GM23248 (cell line): ENCODE data around the gene SBNO2. TPM values are rescaled to one million over a fixed set of nuclear protein-coding genes. Genes with fewer than 3 reads are reported as not detected.

ENCODE experiments used
- DNase-seq: peaks from one replicate; pipeline ENCODE4 v3.0.0-alpha.2; 2015
- H2AFZ ChIP-seq: fragments of 200-600 bp; sonication (generic); 2 replicates; pipeline ENCODE4 v1.6.1; 2016; ENCODE audit warnings: antibody characterized with exemption
- H3F3A ChIP-seq: fragments of 200-600 bp; sonication (generic); 2 replicates; pipeline ENCODE4 v1.6.1; 2016; ENCODE audit warnings: mild to moderate bottlenecking, antibody characterized with exemption, mixed run types; ENCODE audit not compliant: insufficient read depth
- H3K27ac ChIP-seq: fragments of 200-600 bp; sonication (generic); 2 replicates; pipeline ENCODE4 v1.5.1; 2016; ENCODE audit warnings: mild to moderate bottlenecking
- H3K27me3 ChIP-seq: fragments of 200-600 bp; sonication (generic); replicated peaks from 2 replicates; pipeline ENCODE4 v1.6.1; 2016; ENCODE audit warnings: mild to moderate bottlenecking; ENCODE audit not compliant: insufficient read depth
- H3K36me3 ChIP-seq: fragments of 200-600 bp; sonication (generic); 2 replicates; pipeline ENCODE4 v1.6.1; 2016; ENCODE audit warnings: low read depth, mild to moderate bottlenecking
- H3K4me1 ChIP-seq: fragments of 200-600 bp; sonication (generic); 2 replicates; pipeline ENCODE4 v1.6.1; 2016; ENCODE audit warnings: mild to moderate bottlenecking; ENCODE audit not compliant: insufficient read depth
- H3K4me2 ChIP-seq: fragments of 200-600 bp; sonication (generic); one replicate; pipeline ENCODE4 v1.6.1; 2016; ENCODE audit warnings: mild to moderate bottlenecking; ENCODE audit not compliant: unreplicated experiment
- H3K4me3 ChIP-seq: fragments of 200-600 bp; sonication (generic); 2 replicates; pipeline ENCODE4 v1.5.1; 2016; ENCODE audit warnings: mild to moderate bottlenecking
- H3K79me2 ChIP-seq: fragments of 200-600 bp; sonication (generic); 2 replicates; pipeline ENCODE4 v1.6.1; 2016; ENCODE audit warnings: mild to moderate bottlenecking; ENCODE audit not compliant: insufficient read depth
- H3K9ac ChIP-seq: fragments of 200-600 bp; sonication (generic); 2 replicates; pipeline ENCODE4 v1.6.1; 2016; ENCODE audit warnings: mild to moderate bottlenecking
- H3K9me2 ChIP-seq: fragments of 200-600 bp; sonication (generic); 2 replicates; pipeline ENCODE4 v1.6.1; 2016; ENCODE audit warnings: mixed run types, mild to moderate bottlenecking, moderate library complexity; ENCODE audit not compliant: insufficient read depth
- H3K9me3 ChIP-seq: fragments of 200-600 bp; sonication (generic); one replicate; pipeline ENCODE4 v1.6.1; 2017; ENCODE audit warnings: low read depth
- H4K20me1 ChIP-seq: fragments of 200-600 bp; sonication (generic); 2 replicates; pipeline ENCODE4 v1.6.0; 2016; ENCODE audit not compliant: insufficient read depth
- EZH2 ChIP-seq: fragments of 200-600 bp; sonication (generic); IDR thresholded peaks from 2 replicates; pipeline ENCODE4 v1.6.1; 2018; ENCODE audit warnings: antibody characterized with exemption, mild to moderate bottlenecking; ENCODE audit not compliant: insufficient read depth, poor library complexity, severe bottlenecking
- EZH2phosphoT487 ChIP-seq: fragments of 200-600 bp; sonication (generic); IDR thresholded peaks from 2 replicates; pipeline ENCODE4 v1.6.1; 2018; ENCODE audit warnings: antibody characterized with exemption, moderate library complexity, mild to moderate bottlenecking, low read depth; ENCODE audit not compliant: insufficient read depth
- WGBS, 2 experiments: methylation state at CpG; one replicate each; pipeline ENCODE4 v1.1.6; 2015 to 2017; ENCODE audit warnings: low lambda C conversion rate in 2 of 2, low coverage in 1 of 2; ENCODE audit errors: missing lambda C conversion rate in 2 of 2; 5-methylcytosine and 5-hydroxymethylcytosine counted together
- in situ Hi-C: fragments of 300-500 bp; cut with MboI; formaldehyde crosslinking; loops from 2 replicates; pipeline ENCODE4 v1.15.0; 2020
- polyA plus RNA-seq: library from polyadenylated mRNA; unstranded; fragments of >200 nt; fragmentation: Nextera tagmentation; extraction: Ambion mirVana; gene quantifications from 2 replicates; pipeline ENCODE4 v1.2.1, GENCODE V29; 2016
- total RNA-seq: library from RNA; depleted of rRNA; stranded (reverse); fragments of >200 nt; shearing (Covaris generic); gene quantifications from 2 replicates; pipeline ENCODE4 v1.2.3, GENCODE V29; 2014

SBNO2 gene
- total and polyA plus RNA-seq, 2 experiments from 2014 or later, result 7.5 to 70.4 TPM

- WGBS, 2 experiments, result 80 to 84% methylated on average over 20 to 21 of the region's 21 CpGs
- H3K4me3 ChIP-seq, result no peak overlapping the region
- H3K9ac ChIP-seq, result no peak overlapping the region
- TF ChIP-seq EZH2 (no peak), EZH2phosphoT487 (no peak)
- peaks cover 3% of the 10 kb centered on the region; the same call in 1 of the 2 replicates for H3K36me3 ChIP-seq
- no peaks in the 10 kb centered on the region for H3K9me2 ChIP-seq
- no peak overlapping the region for H3K27ac ChIP-seq
- no peaks in the 10 kb centered on the region for H3K9me3 ChIP-seq
- H2AFZ ChIP-seq, result no peak overlapping the region
- no peak overlapping the region for H3K4me2 ChIP-seq
- H3F3A ChIP-seq, result no peaks in the 10 kb centered on the region
- no peaks in the 10 kb centered on the region for H3K79me2 ChIP-seq
- no peak for DNase-seq
- H3K4me1 ChIP-seq, result no peaks in the 10 kb centered on the region
- H3K27me3 ChIP-seq, result no peaks in the 10 kb centered on the region
- H4K20me1 ChIP-seq, result no peaks in the 10 kb centered on the region
- in situ Hi-C loops, result no loop called here
Measured at GRCh38 chr19:1086613-1087012, 87.5 kb downstream of the SBNO2 start.

GRCh38 chr19:1085676-1086442 lies 88.2 kb downstream of the SBNO2 start:
- no peaks in the 10 kb centered on the region for H3K9me2 ChIP-seq
- H3K79me2 ChIP-seq, result no peaks in the 10 kb centered on the region
- H2AFZ ChIP-seq, result no peak overlapping the region
- no peak overlapping the region for H3K27ac ChIP-seq
- WGBS, 2 experiments, result 49 to 62% methylated on average over 35 to 36 of the region's 38 CpGs
- H3K9me3 ChIP-seq, result no peaks in the 10 kb centered on the region
- H3K4me2 ChIP-seq, result no peak overlapping the region
- no peak overlapping the region for H3K9ac ChIP-seq
- no peak for DNase-seq
- H3K36me3 ChIP-seq, result no peaks in the 10 kb centered on the region; the same call in 1 of the 2 replicates
- no peaks in the 10 kb centered on the region for H3F3A ChIP-seq
- H4K20me1 ChIP-seq, result no peaks in the 10 kb centered on the region
- in situ Hi-C loops, result no loop called here
- no peaks in the 10 kb centered on the region for H3K27me3 ChIP-seq
- no peak overlapping the region for H3K4me3 ChIP-seq
- TF ChIP-seq EZH2 (no peak), EZH2phosphoT487 (no peak)
- no peaks in the 10 kb centered on the region for H3K4me1 ChIP-seq

GRCh38 chr19:1085053-1085658 lies 88.9 kb downstream of the SBNO2 start:
- TF ChIP-seq EZH2phosphoT487 (no peak), EZH2 (no peak)
- Histone ChIP-seq H3K36me3 (no peaks in the 10 kb centered on the region; the same call in 1 of the 2 replicates), H3K4me1 (no peaks in the 10 kb centered on the region), H3K4me2 (no peak overlapping the region), H3K9me2 (no peaks in the 10 kb centered on the region), H2AFZ (no peak overlapping the region), H3K4me3 (no peak overlapping the region), H3K27ac (no peak overlapping the region), H3K9me3 (no peaks in the 10 kb centered on the region), H3K9ac (no peak overlapping the region), H3K27me3 (no peaks in the 10 kb centered on the region), H3F3A (no peaks in the 10 kb centered on the region), H4K20me1 (no peaks in the 10 kb centered on the region), H3K79me2 (no peaks in the 10 kb centered on the region)
- in situ Hi-C loops, result no loop called here
- no peak for DNase-seq
- 46 to 49% methylated on average over 6 to 8 of the region's 8 CpGs for WGBS, 2 experiments

GRCh38 chr19:1084024-1084868 lies 89.8 kb downstream of the SBNO2 start:
- in situ Hi-C loops, result no loop called here
- no peaks in the 10 kb centered on the region for H3K9me2 ChIP-seq
- no peaks in the 10 kb centered on the region for H3K79me2 ChIP-seq
- no peaks in the 10 kb centered on the region for H3K4me1 ChIP-seq
- no peaks in the 10 kb centered on the region for H3K27me3 ChIP-seq
- no peaks in the 10 kb centered on the region for H4K20me1 ChIP-seq
- no peaks in the 10 kb centered on the region for H3K36me3 ChIP-seq
- H3K9ac ChIP-seq, result no peak overlapping the region
- no peak overlapping the region for H2AFZ ChIP-seq
- no peak overlapping the region for H3K4me2 ChIP-seq
- H3K27ac ChIP-seq, result no peak overlapping the region
- no peak overlapping the region for H3K4me3 ChIP-seq
- H3K9me3 ChIP-seq, result no peaks in the 10 kb centered on the region
- WGBS, 2 experiments, result 82 to 85% methylated on average over 42 to 43 of the region's 43 CpGs
- H3F3A ChIP-seq, result no peaks in the 10 kb centered on the region
- DNase-seq, result no peak
- TF ChIP-seq EZH2 (no peak), EZH2phosphoT487 (no peak)
